ENCODE measurements around the gene KIAA0232.
A peak's percentile ranks its signal among the peaks of the same experiment; 100 is the strongest.
"Not testable (repeated sequence)": the region's sequence is repeated elsewhere in the genome, so short reads cannot be mapped to it uniquely, and the experiment has no call there.

Gene KIAA0232

GRCh38 chr4:6754481-6755087 is 27.9 kb upstream of the KIAA0232 start:
- DNase-seq (ENCODE audit: low spot score): no peak

GRCh38 chr4:6755088-6755753 is 27.3 kb upstream of the KIAA0232 start:
- no peak for DNase-seq (ENCODE audit: low spot score)

GRCh38 chr4:6756345-6756744 is 26.2 kb upstream of the KIAA0232 start:
- DNase-seq (ENCODE audit: low spot score): not testable (repeated sequence)

- no peak for DNase-seq (ENCODE audit: low spot score)
Measured at GRCh38 chr4:6758728-6759127, 23.8 kb upstream of the KIAA0232 start.

- no peak for DNase-seq (ENCODE audit: low spot score)
Measured at GRCh38 chr4:6760865-6761264, 21.7 kb upstream of the KIAA0232 start.

GRCh38 chr4:6761649-6762615 is 20.6 kb upstream of the KIAA0232 start:
- no peak for DNase-seq (ENCODE audit: low spot score)

- DNase-seq (ENCODE audit: low spot score): no peak
Measured at GRCh38 chr4:6763330-6763851, 19.1 kb upstream of the KIAA0232 start.

- no peak for DNase-seq (ENCODE audit: low spot score)
Measured at GRCh38 chr4:6764976-6765620, 17.4 kb upstream of the KIAA0232 start.

GRCh38 chr4:6765703-6766102 is 16.8 kb upstream of the KIAA0232 start:
- DNase-seq (ENCODE audit: low spot score): no peak

GRCh38 chr4:6767386-6767747 is 15.2 kb upstream of the KIAA0232 start:
- no peak for DNase-seq (ENCODE audit: low spot score)

GRCh38 chr4:6767748-6768538 is 14.6 kb upstream of the KIAA0232 start:
- no peak for DNase-seq (ENCODE audit: low spot score)

- DNase-seq (ENCODE audit: low spot score): no peak
Measured at GRCh38 chr4:6768539-6768905, 14.0 kb upstream of the KIAA0232 start.

- DNase-seq (ENCODE audit: low spot score): no peak
Measured at GRCh38 chr4:6769233-6769988, 13.1 kb upstream of the KIAA0232 start.

GRCh38 chr4:6769989-6770420 is 12.5 kb upstream of the KIAA0232 start:
- no peak for DNase-seq (ENCODE audit: low spot score)

- no peak for DNase-seq (ENCODE audit: low spot score)
Measured at GRCh38 chr4:6770581-6771228, 11.8 kb upstream of the KIAA0232 start.

- DNase-seq (ENCODE audit: low spot score): peak; percentile 51
Measured at GRCh38 chr4:6771229-6771671, 11.3 kb upstream of the KIAA0232 start.

- no peak for DNase-seq (ENCODE audit: low spot score)
Measured at GRCh38 chr4:6772223-6772928, 10.2 kb upstream of the KIAA0232 start.

- DNase-seq (ENCODE audit: low spot score): no peak
Measured at GRCh38 chr4:6773106-6773505, 9.4 kb upstream of the KIAA0232 start.

Measured in iPS-NIHi11 (cell line).